ENCODE results near the gene CRY2. TPM values are rescaled to one million over a fixed set of nuclear protein-coding genes. Genes with fewer than 3 reads are reported as not detected.

The CRY2 gene
- total RNA-seq, 2 experiments from 2014 or later: 32.4 to 36.9 TPM

GRCh38 chr11:45880772-45881570 lies 33.7 kb downstream of the CRY2 start:
- ATAC-seq (ENCODE audit: low read depth): no peak

GRCh38 chr11:45881708-45882368 lies 34.6 kb downstream of the CRY2 start:
- Mint-ChIP-seq H3K9me3 (no peaks in the 10 kb centered on the region), H3K27ac (no peak overlapping the region), H3K36me3 (peaks cover 2% of the 10 kb centered on the region), H3K4me1 (peaks cover 4% of the 10 kb centered on the region), H3K4me3 (no peak overlapping the region), H3K27me3 (peaks cover 3% of the 10 kb centered on the region)
- POLR2A ChIA-PET: no interaction called here
- no peak for DNase-seq
- no peak for ATAC-seq (ENCODE audit: low read depth)

More at GRCh38 chr11:45880772-45881570, 33.7 kb downstream of the CRY2 start:
- Mint-ChIP-seq H3K4me1 (peaks cover 4% of the 10 kb centered on the region), H3K4me3 (no peak overlapping the region), H3K27me3 (peaks cover 3% of the 10 kb centered on the region), H3K27ac (no peak overlapping the region), H3K9me3 (no peaks in the 10 kb centered on the region), H3K36me3 (peaks cover 6% of the 10 kb centered on the region)
- DNase-seq: no peak
- POLR2A ChIA-PET: no interaction called here

- Mint-ChIP-seq H3K4me1 (peaks cover 4% of the 10 kb centered on the region), H3K36me3 (no peaks in the 10 kb centered on the region), H3K27me3 (peaks cover 3% of the 10 kb centered on the region), H3K9me3 (no peaks in the 10 kb centered on the region), H3K27ac (no peak overlapping the region), H3K4me3 (peak overlapping the region; percentile 73)
- POLR2A ChIA-PET: no interaction called here
- ATAC-seq (ENCODE audit: low read depth): no peak
- no peak for DNase-seq
Observed at GRCh38 chr11:45884596-45885185, 37.4 kb downstream of the CRY2 start.

GRCh38 chr11:45885274-45885920 lies 38.1 kb downstream of the CRY2 start, which contains the start of gene MAPK8IP1:
Gene MAPK8IP1 (plus strand): TSS chr11:45885651. CDS start chr11:45885821, 170 bp downstream.
- POLR2A ChIA-PET: no interaction called here
- ATAC-seq (ENCODE audit: low read depth) (peak; percentile 80), DNase-seq (peak; percentile 80)
- no peaks in the 10 kb centered on the region for H3K36me3 Mint-ChIP-seq
- H3K4me1 Mint-ChIP-seq: peaks cover 4% of the 10 kb centered on the region
- peak within 1 kb of the TSS; percentile 73 for H3K4me3 Mint-ChIP-seq
- H3K27ac Mint-ChIP-seq: no peak within 1 kb of the TSS
- H3K9me3 Mint-ChIP-seq: no peaks in the 10 kb centered on the region
- peaks cover 6% of the 10 kb centered on the region for H3K27me3 Mint-ChIP-seq

GRCh38 chr11:45885921-45886721 lies 38.8 kb downstream of the CRY2 start:
- ATAC-seq (ENCODE audit: low read depth) (no peak), DNase-seq (no peak)
- POLR2A ChIA-PET: no interaction called here
- Mint-ChIP-seq H3K36me3 (no peaks in the 10 kb centered on the region), H3K9me3 (no peaks in the 10 kb centered on the region), H3K4me1 (peaks cover 4% of the 10 kb centered on the region), H3K4me3 (peak overlapping the region; percentile 10), H3K27ac (no peak overlapping the region), H3K27me3 (peaks cover 7% of the 10 kb centered on the region)

GRCh38 chr11:45886816-45887520 lies 39.7 kb downstream of the CRY2 start:
- peak overlapping the region; percentile 10 for H3K4me3 Mint-ChIP-seq
- no peaks in the 10 kb centered on the region for H3K36me3 Mint-ChIP-seq
- no peaks in the 10 kb centered on the region for H3K9me3 Mint-ChIP-seq
- H3K4me1 Mint-ChIP-seq: peaks cover 4% of the 10 kb centered on the region
- no peak overlapping the region for H3K27ac Mint-ChIP-seq
- no peak for DNase-seq
- peaks cover 8% of the 10 kb centered on the region for H3K27me3 Mint-ChIP-seq
- POLR2A ChIA-PET: no interaction called here
- no peak for ATAC-seq (ENCODE audit: low read depth)

GRCh38 chr11:45887587-45887986 lies 40.3 kb downstream of the CRY2 start:
- POLR2A ChIA-PET: no interaction called here
- H3K27me3 Mint-ChIP-seq: peaks cover 9% of the 10 kb centered on the region
- peaks cover 4% of the 10 kb centered on the region for H3K4me1 Mint-ChIP-seq
- no peak overlapping the region for H3K27ac Mint-ChIP-seq
- H3K36me3 Mint-ChIP-seq: no peaks in the 10 kb centered on the region
- no peak for ATAC-seq (ENCODE audit: low read depth)
- H3K4me3 Mint-ChIP-seq: no peak overlapping the region
- no peak for DNase-seq
- no peaks in the 10 kb centered on the region for H3K9me3 Mint-ChIP-seq

- no peaks in the 10 kb centered on the region for H3K36me3 Mint-ChIP-seq
- no peak overlapping the region for H3K4me3 Mint-ChIP-seq
- DNase-seq: no peak
- peaks cover 4% of the 10 kb centered on the region for H3K4me1 Mint-ChIP-seq
- no peak for ATAC-seq (ENCODE audit: low read depth)
- peaks cover 7% of the 10 kb centered on the region for H3K27me3 Mint-ChIP-seq
- H3K27ac Mint-ChIP-seq: no peak overlapping the region
- H3K9me3 Mint-ChIP-seq: no peaks in the 10 kb centered on the region
- POLR2A ChIA-PET: no interaction called here
Observed at GRCh38 chr11:45889555-45889954, 42.3 kb downstream of the CRY2 start.

GRCh38 chr11:45889966-45890365 lies 42.7 kb downstream of the CRY2 start:
- Mint-ChIP-seq H3K4me1 (peaks cover 3% of the 10 kb centered on the region), H3K4me3 (no peak overlapping the region), H3K36me3 (no peaks in the 10 kb centered on the region), H3K9me3 (no peaks in the 10 kb centered on the region), H3K27ac (no peak overlapping the region), H3K27me3 (peaks cover 6% of the 10 kb centered on the region)
- POLR2A ChIA-PET: no interaction called here
- ATAC-seq (ENCODE audit: low read depth) (no peak), DNase-seq (no peak)

GRCh38 chr11:45890886-45891550 lies 43.7 kb downstream of the CRY2 start:
- no peak overlapping the region for H3K27ac Mint-ChIP-seq
- ATAC-seq (ENCODE audit: low read depth) (no peak), DNase-seq (no peak)
- H3K36me3 Mint-ChIP-seq: no peaks in the 10 kb centered on the region
- POLR2A ChIA-PET: no interaction called here
- no peaks in the 10 kb centered on the region for H3K9me3 Mint-ChIP-seq
- no peak overlapping the region for H3K4me3 Mint-ChIP-seq
- H3K4me1 Mint-ChIP-seq: no peaks in the 10 kb centered on the region
- H3K27me3 Mint-ChIP-seq: peaks cover 10% of the 10 kb centered on the region

- Mint-ChIP-seq H3K27me3 (peaks cover 16% of the 10 kb centered on the region), H3K4me3 (no peak overlapping the region), H3K36me3 (no peaks in the 10 kb centered on the region), H3K27ac (no peak overlapping the region), H3K4me1 (no peaks in the 10 kb centered on the region), H3K9me3 (no peaks in the 10 kb centered on the region)
- POLR2A ChIA-PET: no interaction called here
- ATAC-seq (ENCODE audit: low read depth): no peak
- no peak for DNase-seq
Observed at GRCh38 chr11:45892856-45893255, 45.6 kb downstream of the CRY2 start.

GRCh38 chr11:45894555-45895247 lies 47.4 kb downstream of the CRY2 start:
- POLR2A ChIA-PET: no interaction called here
- DNase-seq (no peak), ATAC-seq (ENCODE audit: low read depth) (no peak)
- Mint-ChIP-seq H3K4me1 (no peaks in the 10 kb centered on the region), H3K4me3 (no peak overlapping the region), H3K27ac (no peak overlapping the region), H3K9me3 (no peaks in the 10 kb centered on the region), H3K36me3 (no peaks in the 10 kb centered on the region), H3K27me3 (peaks cover 29% of the 10 kb centered on the region)
